Esophagus muscularis mucosa (tissue), 4 donors: Measurements from ENCODE around the gene COMMD4. TPM values are rescaled to one million over a fixed set of nuclear protein-coding genes. Genes with fewer than 3 reads are reported as not detected.

ENCODE experiments used
- DNase-seq: peaks from one replicate; pipeline ENCODE4 v3.0.0-alpha.2; 2017; ENCODE audit errors: extremely low spot score
- H3K27ac ChIP-seq, 4 donors: fragments of 200-600 bp; sonication (generic); replicated peaks in 1 of 4; 1 replicate in 3 of 4; 2 replicates in 1 of 4; pipeline ENCODE4 v1.5.1; 2016 to 2019; ENCODE audit warnings: mild to moderate bottlenecking in 1 of 4
- H3K27me3 ChIP-seq, 4 donors: fragments of 200-600 bp; sonication (generic); one replicate each; pipeline versions ENCODE4 v1.5.1 to v1.6.0; 2016 to 2019
- H3K36me3 ChIP-seq, 4 donors: fragments of 200-600 bp; sonication (generic); one replicate each; pipeline ENCODE4 v1.5.1; 2016 to 2019
- H3K4me1 ChIP-seq, 4 donors: fragments of 200-600 bp; sonication (generic); one replicate each; pipeline ENCODE4 v1.5.1; 2016 to 2019
- H3K4me3 ChIP-seq, 4 donors: fragments of 200-600 bp; sonication (generic); 1 replicate in 2 of 4; 2 replicates in 2 of 4; pipeline ENCODE4 v1.5.1; 2016 to 2019; ENCODE audit warnings: mild to moderate bottlenecking in 4 of 4, moderate library complexity in 1 of 4
- H3K9me3 ChIP-seq, 4 donors: fragments of 200-600 bp; sonication (generic); 1 replicate in 3 of 4; 2 replicates in 1 of 4; pipeline ENCODE4 v1.5.1; 2016 to 2019
- CTCF ChIP-seq, 3 experiments: fragments of 200-600 bp in 2 of 3; fragments of 450-650 bp in 1 of 3; sonication (generic) in 2 of 3; IDR thresholded peaks; one replicate each; pipeline ENCODE4 v1.5.1; 2017 to 2019; ENCODE audit warnings: antibody characterized with exemption in 3 of 3, mild to moderate bottlenecking in 2 of 3, moderate library complexity in 1 of 3
- EP300 ChIP-seq: sonication (generic); formaldehyde crosslinking; IDR thresholded peaks from one replicate; pipeline ENCODE4 v1.6.1; 2017; ENCODE audit warnings: antibody characterized with exemption
- POLR2A ChIP-seq: fragments of 450-650 bp; IDR thresholded peaks from one replicate; pipeline ENCODE4 v1.6.1; 2017; ENCODE audit warnings: antibody characterized with exemption, moderate library complexity, mild to moderate bottlenecking, low read depth
- POLR2AphosphoS5 ChIP-seq, 2 donors: sonication (generic); formaldehyde crosslinking; IDR thresholded peaks; one replicate each; pipeline ENCODE4 v1.6.1; 2017; ENCODE audit warnings: antibody characterized with exemption in 2 of 2
- WGBS: methylation state at CpG from one replicate; pipeline ENCODE4 v1.1.5; 2018; 5-methylcytosine and 5-hydroxymethylcytosine counted together
- intact Hi-C: fragments of 100-400 bp; cut with DNase I; formaldehyde crosslinking; loops from one replicate; pipeline ENCODE4 v1.15.1; 2023
- total RNA-seq, 4 donors: library from RNA; depleted of rRNA; stranded (reverse); fragments of >200 nt; gene quantifications; one replicate each; pipeline versions ENCODE4 v1.1.0 to v1.2.1, GENCODE V29; 2016

COMMD4 gene
- total RNA-seq, 4 donors from 2014 or later = 32.0 to 73.0 (median 50.6) TPM

- Histone ChIP-seq H3K36me3 (peaks cover 38 to 74% (median 64%) of the 10 kb centered on the region in 4 donors), H3K4me3 (no peak overlapping the region)
- intact Hi-C loops = loop anchor here (5.0 to 10.0 kb wide), 2 partner anchors 278 to 435 kb away; partner anchors contain the start of genes IMP3 and SNX33
Measured at GRCh38 chr15:75367006-75367405, 31.1 kb downstream of the COMMD4 start.

DNA sequence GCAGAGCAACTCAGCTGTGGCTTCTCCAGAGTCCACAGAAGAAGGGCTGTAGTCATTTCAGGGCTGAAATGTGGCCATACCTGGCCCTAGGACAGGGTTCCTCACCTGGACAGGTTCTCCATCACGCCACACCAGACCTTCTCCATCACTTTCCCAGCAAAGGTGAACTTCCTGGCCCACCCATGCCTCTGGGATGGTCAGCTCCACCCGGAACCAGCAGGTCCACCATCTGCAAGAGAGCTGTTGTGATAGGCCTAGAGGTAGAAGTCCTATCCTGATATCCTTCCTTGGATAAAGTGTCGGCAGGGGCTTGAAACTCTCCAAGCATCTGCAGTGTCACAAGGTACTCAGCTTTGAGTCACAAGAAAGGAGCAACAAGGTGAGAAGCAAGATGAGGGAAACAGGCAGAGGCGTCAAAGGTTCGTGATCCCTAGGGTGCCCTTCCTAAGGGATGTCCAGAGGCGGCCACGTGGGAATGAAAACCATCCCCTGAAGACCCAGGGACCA is 31.6 kb downstream of the COMMD4 start:
- TF ChIP-seq POLR2AphosphoS5 (IDR thresholded peaks at IDR 0.05) (no peak), CTCF (IDR thresholded peaks at IDR 0.05) (no peak), EP300 (no peak)
- Histone ChIP-seq H3K36me3 (peaks cover 36 to 73% (median 64%) of the 10 kb centered on the region in 4 donors), H3K4me3 (peak overlapping the region; percentile 69 to 83 (median 80)), H3K9me3 (no peaks in the 10 kb centered on the region), H3K27me3 (no peaks in the 10 kb centered on the region), H3K4me1 (peaks cover 20 to 29% (median 21%) of the 10 kb centered on the region in 4 donors), H3K27ac (peak overlapping the region; percentile 89 to 100 (median 96))
- 44% methylated on average over 7 of the region's 7 CpGs for WGBS
- intact Hi-C loops = loop anchor here (5.0 to 10.0 kb wide), 2 partner anchors 277 to 435 kb away; partner anchors contain the start of genes IMP3 and SNX33
- no peak for DNase-seq

More at GRCh38 chr15:75367006-75367405, 31.1 kb downstream of the COMMD4 start:
- Histone ChIP-seq H3K27ac (peak overlapping the region in 2 of 4 donors; percentile 95 to 100), H3K27me3 (no peaks in the 10 kb centered on the region), H3K4me1 (peaks cover 20 to 29% (median 21%) of the 10 kb centered on the region in 4 donors), H3K9me3 (no peaks in the 10 kb centered on the region)
- TF ChIP-seq EP300 (no peak), POLR2A (no peak), POLR2AphosphoS5 (IDR thresholded peaks at IDR 0.05) (no peak), CTCF (IDR thresholded peaks at IDR 0.05) (no peak)
- DNase-seq = no peak

- H3K9me3 ChIP-seq = no peaks in the 10 kb centered on the region
- H3K27me3 ChIP-seq = no peaks in the 10 kb centered on the region
- TF ChIP-seq POLR2AphosphoS5 (IDR thresholded peaks at IDR 0.05) (peak; percentile 91 to 96), POLR2A (no peak), CTCF (IDR thresholded peaks at IDR 0.05) (peak; percentile 73 to 86 (median 79)), EP300 (no peak)
- intact Hi-C loops = loop anchor here (2.0 to 10.0 kb wide), 3 partner anchors 87 to 434 kb away; partner anchors contain the start of genes IMP3 and SNX33
- H3K4me3 ChIP-seq = peak within 1 kb of the TSS; percentile 69 to 83 (median 80)
- H3K36me3 ChIP-seq = peaks cover 34 to 73% (median 64%) of the 10 kb centered on the region in 4 donors
- peak within 1 kb of the TSS; percentile 89 to 100 (median 96) for H3K27ac ChIP-seq
- DNase-seq = peak; percentile 98
- H3K4me1 ChIP-seq = peaks cover 20 to 29% (median 21%) of the 10 kb centered on the region in 4 donors
- WGBS = 0% methylated on average over 13 of the region's 67 CpGs
Measured at GRCh38 chr15:75367913-75368688, 32.2 kb downstream of the COMMD4 start, which contains the start of gene MAN2C1. TSS of gene MAN2C1 (minus strand) at chr15:75368607. CDS start at chr15:75368583, 24 bp downstream.

GRCh38 chr15:75368689-75369239 is 32.9 kb downstream of the COMMD4 start:
- Histone ChIP-seq H3K9me3 (no peaks in the 10 kb centered on the region), H3K27ac (peak overlapping the region; percentile 89 to 100 (median 96)), H3K36me3 (peaks cover 32 to 73% (median 64%) of the 10 kb centered on the region in 4 donors), H3K4me3 (peak overlapping the region; percentile 69 to 83 (median 80)), H3K4me1 (peaks cover 20 to 29% (median 21%) of the 10 kb centered on the region in 4 donors), H3K27me3 (no peaks in the 10 kb centered on the region)
- no peak for DNase-seq
- intact Hi-C loops = loop anchor here (2.0 to 10.0 kb wide), 3 partner anchors 86 to 434 kb away; partner anchors contain the start of genes IMP3 and SNX33
- WGBS = 3% methylated on average over 13 of the region's 23 CpGs
- TF ChIP-seq CTCF (IDR thresholded peaks at IDR 0.05) (no peak), POLR2A (no peak), POLR2AphosphoS5 (IDR thresholded peaks at IDR 0.05) (no peak), EP300 (no peak)
